Measurements from ENCODE around the gene RARRES2. TPM values are rescaled to one million over a fixed set of nuclear protein-coding genes. Genes with fewer than 3 reads are reported as not detected.

RARRES2 gene
- total RNA-seq, 1 donor from 2014 or later = 4.9 TPM

- Mint-ChIP-seq H3K27me3 (ENCODE audit: unreplicated experiment) (peaks cover 2% of the 10 kb centered on the region), H3K9me3 (ENCODE audit: unreplicated experiment) (no peaks in the 10 kb centered on the region), H3K4me1 (ENCODE audit: unreplicated experiment) (peaks cover 11% of the 10 kb centered on the region), H3K4me3 (ENCODE audit: unreplicated experiment) (no peak overlapping the region), H3K27ac (ENCODE audit: unreplicated experiment) (no peak overlapping the region), H3K36me3 (ENCODE audit: low read depth, unreplicated experiment) (no peaks in the 10 kb centered on the region)
- TF ChIP-seq CTCF (IDR thresholded peaks at IDR 0.05; ENCODE audit: unreplicated experiment) = no peak
- no peak for DNase-seq (ENCODE audit: low spot score)
Observed at GRCh38 chr7:150357270-150357669, 15.8 kb upstream of the RARRES2 start.

- Mint-ChIP-seq H3K4me1 (ENCODE audit: unreplicated experiment) (peaks cover 4% of the 10 kb centered on the region), H3K4me3 (ENCODE audit: unreplicated experiment) (no peak overlapping the region), H3K9me3 (ENCODE audit: unreplicated experiment) (no peaks in the 10 kb centered on the region), H3K27ac (ENCODE audit: unreplicated experiment) (no peak overlapping the region), H3K27me3 (ENCODE audit: unreplicated experiment) (peaks cover 2% of the 10 kb centered on the region), H3K36me3 (ENCODE audit: low read depth, unreplicated experiment) (no peaks in the 10 kb centered on the region)
- TF ChIP-seq CTCF (IDR thresholded peaks at IDR 0.05; ENCODE audit: unreplicated experiment) = peak; percentile 72
- no peak for DNase-seq (ENCODE audit: low spot score)
Observed at GRCh38 chr7:150356265-150356897, 15.0 kb upstream of the RARRES2 start.

- Mint-ChIP-seq H3K27ac (ENCODE audit: unreplicated experiment) (no peak overlapping the region), H3K4me3 (ENCODE audit: unreplicated experiment) (no peak overlapping the region), H3K36me3 (ENCODE audit: low read depth, unreplicated experiment) (no peaks in the 10 kb centered on the region), H3K27me3 (ENCODE audit: unreplicated experiment) (peaks cover 2% of the 10 kb centered on the region), H3K9me3 (ENCODE audit: unreplicated experiment) (no peaks in the 10 kb centered on the region), H3K4me1 (ENCODE audit: unreplicated experiment) (peaks cover 3% of the 10 kb centered on the region)
- no peak for TF ChIP-seq CTCF (IDR thresholded peaks at IDR 0.05; ENCODE audit: unreplicated experiment)
- no peak for DNase-seq (ENCODE audit: low spot score)
Observed at GRCh38 chr7:150355666-150356059, 14.2 kb upstream of the RARRES2 start.

- TF ChIP-seq CTCF (IDR thresholded peaks at IDR 0.05; ENCODE audit: unreplicated experiment) = no peak
- no peaks in the 10 kb centered on the region for H3K9me3 Mint-ChIP-seq (ENCODE audit: unreplicated experiment)
- no peak overlapping the region for H3K4me3 Mint-ChIP-seq (ENCODE audit: unreplicated experiment)
- no peak for DNase-seq (ENCODE audit: low spot score)
- no peaks in the 10 kb centered on the region for H3K27me3 Mint-ChIP-seq (ENCODE audit: unreplicated experiment)
- no peak overlapping the region for H3K27ac Mint-ChIP-seq (ENCODE audit: unreplicated experiment)
- H3K4me1 Mint-ChIP-seq (ENCODE audit: unreplicated experiment) = no peaks in the 10 kb centered on the region
- no peaks in the 10 kb centered on the region for H3K36me3 Mint-ChIP-seq (ENCODE audit: low read depth, unreplicated experiment)
Observed at GRCh38 chr7:150351587-150352194, 10.3 kb upstream of the RARRES2 start.

GRCh38 chr7:150346922-150347321 is 5.5 kb upstream of the RARRES2 start:
- Mint-ChIP-seq H3K27me3 (ENCODE audit: unreplicated experiment) (peaks cover 8% of the 10 kb centered on the region), H3K4me1 (ENCODE audit: unreplicated experiment) (peaks cover 4% of the 10 kb centered on the region), H3K27ac (ENCODE audit: unreplicated experiment) (no peak overlapping the region), H3K36me3 (ENCODE audit: low read depth, unreplicated experiment) (peaks cover 17% of the 10 kb centered on the region), H3K4me3 (ENCODE audit: unreplicated experiment) (no peak overlapping the region), H3K9me3 (ENCODE audit: unreplicated experiment) (peaks cover 5% of the 10 kb centered on the region)
- no peak for TF ChIP-seq CTCF (IDR thresholded peaks at IDR 0.05; ENCODE audit: unreplicated experiment)
- DNase-seq (ENCODE audit: low spot score) = no peak
